Uterus (tissue), 4 donors: ENCODE data around the gene NBAS. TPM values are rescaled to one million over a fixed set of nuclear protein-coding genes. Genes with fewer than 3 reads are reported as not detected.
"Not testable (repeated sequence)": the region's sequence is repeated elsewhere in the genome, so short reads cannot be mapped to it uniquely, and the experiment has no call there.

Source experiments
- DNase-seq, 2 donors: peaks; one replicate each; pipeline ENCODE4 v3.0.0-alpha.2; 2019 to 2020
- H3K27ac ChIP-seq, 2 donors: fragments of 200-600 bp; sonication (generic); 1 replicate in 1 of 2; 2 replicates in 1 of 2; pipeline ENCODE4 v1.5.1; 2016 to 2018
- H3K27me3 ChIP-seq, 2 donors: fragments of 200-600 bp; sonication (generic); one replicate each; pipeline ENCODE4 v1.5.1; 2018 to 2019; ENCODE audit warnings: control low read depth in 1 of 2
- H3K36me3 ChIP-seq, 2 donors: fragments of 200-600 bp; sonication (generic); one replicate each; pipeline ENCODE4 v1.5.1; 2019; ENCODE audit warnings: control low read depth in 1 of 2
- H3K4me1 ChIP-seq, 2 donors: fragments of 200-600 bp; sonication (generic); one replicate each; pipeline ENCODE4 v1.5.1; 2018 to 2019; ENCODE audit warnings: control low read depth in 1 of 2
- H3K4me3 ChIP-seq, 2 donors: fragments of 200-600 bp; sonication (generic); 1 replicate in 1 of 2; 2 replicates in 1 of 2; pipeline ENCODE4 v1.5.1; 2018 to 2019; ENCODE audit warnings: mild to moderate bottlenecking in 1 of 2
- H3K9me3 ChIP-seq, 2 donors: fragments of 200-600 bp; sonication (generic); one replicate each; pipeline ENCODE4 v1.5.1; 2019; ENCODE audit warnings: control low read depth in 1 of 2
- CTCF ChIP-seq, 4 experiments: fragments of 200-600 bp in 2 of 4; fragments of 450-650 bp in 2 of 4; sonication (generic) in 2 of 4; IDR thresholded peaks; one replicate each; pipeline ENCODE4 v1.5.1; 2016 to 2019; ENCODE audit warnings: antibody characterized with exemption in 4 of 4, mild to moderate bottlenecking in 2 of 4, moderate library complexity in 1 of 4
- POLR2A ChIP-seq, 2 donors: fragments of 450-650 bp; IDR thresholded peaks; one replicate each; pipeline ENCODE4 v1.6.1; 2016; ENCODE audit warnings: antibody characterized with exemption in 2 of 2, mild to moderate bottlenecking in 1 of 2, moderate library complexity in 1 of 2
- intact Hi-C: fragments of 100-400 bp; cut with DNase I; formaldehyde crosslinking; loops from one replicate; pipeline ENCODE4 v1.15.1; 2023; ENCODE audit warnings: low total_unique reads
- total RNA-seq, 4 donors: library from RNA; depleted of rRNA in 3 of 4; stranded (reverse); fragments of >200 nt in 3 of 4; gene quantifications; one replicate each; pipeline versions ENCODE4 v1.1.0 to v1.2.4, GENCODE V29; 2014 to 2023
- donor health status: DM: yes; HTN: yes; CAD: no.

NBAS gene
- total RNA-seq, 4 donors from 2014 or later, result 36.2 to 93.5 (median 49.5) TPM

GRCh38 chr2:15410884-15411283, 150.2 kb downstream of the NBAS start:
- intact Hi-C loops, result no loop called here
- H3K36me3 ChIP-seq, result no peaks in the 10 kb centered on the region
- H3K9me3 ChIP-seq, result no peaks in the 10 kb centered on the region
- no peak overlapping the region for H3K27ac ChIP-seq
- H3K4me3 ChIP-seq, result no peak overlapping the region
- H3K27me3 ChIP-seq, result no peaks in the 10 kb centered on the region
- H3K4me1 ChIP-seq, result no peaks in the 10 kb centered on the region
- DNase-seq, result no peak
- TF ChIP-seq CTCF (IDR thresholded peaks at IDR 0.05), result no peak
- no peak for TF ChIP-seq POLR2A (IDR thresholded peaks at IDR 0.05)

GRCh38 chr2:15408759-15409158, 152.4 kb downstream of the NBAS start:
- H3K36me3 ChIP-seq, result no peaks in the 10 kb centered on the region
- intact Hi-C loops, result no loop called here
- H3K27me3 ChIP-seq, result no peaks in the 10 kb centered on the region
- H3K4me3 ChIP-seq, result no peak overlapping the region
- H3K4me1 ChIP-seq, result no peaks in the 10 kb centered on the region
- DNase-seq, result no peak
- H3K9me3 ChIP-seq, result no peaks in the 10 kb centered on the region
- no peak overlapping the region for H3K27ac ChIP-seq
- no peak for TF ChIP-seq CTCF (IDR thresholded peaks at IDR 0.05)
- TF ChIP-seq POLR2A (IDR thresholded peaks at IDR 0.05), result no peak

GRCh38 chr2:15407666-15408065, 153.5 kb downstream of the NBAS start:
- Histone ChIP-seq H3K9me3 (no peaks in the 10 kb centered on the region), H3K27ac (no peak overlapping the region), H3K36me3 (no peaks in the 10 kb centered on the region), H3K4me3 (no peak overlapping the region), H3K4me1 (no peaks in the 10 kb centered on the region), H3K27me3 (no peaks in the 10 kb centered on the region)
- TF ChIP-seq CTCF (IDR thresholded peaks at IDR 0.05) (no peak), POLR2A (IDR thresholded peaks at IDR 0.05) (no peak)
- DNase-seq, result no peak
- intact Hi-C loops, result no loop called here

DNA sequence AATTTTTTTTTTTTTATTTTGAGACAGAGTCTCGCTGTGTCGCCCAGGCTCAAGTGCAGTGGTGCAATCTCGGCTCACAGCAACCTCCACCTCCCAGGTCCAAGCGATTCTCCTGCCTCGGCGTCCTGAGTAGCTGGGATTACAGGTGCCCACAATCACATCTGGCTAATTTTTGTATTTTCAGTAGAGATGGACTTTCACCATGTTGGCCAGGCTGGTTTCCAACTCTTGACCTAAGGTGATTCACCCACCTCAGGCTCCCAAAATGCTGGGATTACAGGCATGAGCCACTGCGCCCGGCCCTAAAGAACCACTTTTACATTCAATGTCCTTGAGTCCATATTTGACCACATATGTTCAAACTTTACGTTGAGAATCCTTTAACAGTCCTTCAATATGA, 156.6 kb downstream of the NBAS start:
- H3K9me3 ChIP-seq, H3K36me3 ChIP-seq, H3K4me3 ChIP-seq, H3K27ac ChIP-seq, H3K4me1 ChIP-seq, DNase-seq, H3K27me3 ChIP-seq, intact Hi-C loops: not testable (repeated sequence)

- intact Hi-C loops, result no loop called here
- no peak for DNase-seq
Measured at GRCh38 chr2:15400240-15400826, 160.8 kb downstream of the NBAS start.

More at GRCh38 chr2:15400240-15400826, 160.8 kb downstream of the NBAS start:
- Histone ChIP-seq H3K9me3 (no peaks in the 10 kb centered on the region), H3K4me3 (no peak overlapping the region), H3K36me3 (no peaks in the 10 kb centered on the region), H3K27ac (no peak overlapping the region), H3K4me1 (no peaks in the 10 kb centered on the region), H3K27me3 (no peaks in the 10 kb centered on the region)
- TF ChIP-seq POLR2A (IDR thresholded peaks at IDR 0.05) (no peak), CTCF (IDR thresholded peaks at IDR 0.05) (no peak)
